Heart right ventricle (tissue), 16 donors: Measurements from ENCODE around the gene MEIOB. TPM values are rescaled to one million over a fixed set of nuclear protein-coding genes. Genes with fewer than 3 reads are reported as not detected.

Experiments used
- ATAC-seq, 8 donors: fragments of 200-7000 bp; cut with Tn5 transposase; one replicate each; pipeline ENCODE4 v1.9.1; 2020; ENCODE audit warnings: mild to moderate bottlenecking in 8 of 8, moderate library complexity in 8 of 8, moderate number of reproducible peaks in 1 of 8
- DNase-seq, 2 donors: peaks; one replicate each; pipeline ENCODE4 v3.0.0-alpha.2; 2020
- H3K27ac ChIP-seq, 10 donors: fragments of 200-600 bp; sonication (generic) in 2 of 10; one replicate each; pipeline versions ENCODE4 v1.5.0 to v1.8.0; 2020 to 2022; ENCODE audit warnings: mild to moderate bottlenecking in 3 of 10
- H3K27me3 ChIP-seq, 7 donors: fragments of 200-600 bp; one replicate each; pipeline ENCODE4 v1.8.0; 2021 to 2022; ENCODE audit warnings: mild to moderate bottlenecking in 2 of 7
- H3K36me3 ChIP-seq, 9 donors: fragments of 200-600 bp; sonication (generic) in 1 of 9; one replicate each; pipeline versions ENCODE4 v1.5.0 to v1.8.0; 2020 to 2022; ENCODE audit warnings: mild to moderate bottlenecking in 2 of 9
- H3K4me1 ChIP-seq, 9 donors: fragments of 200-600 bp; sonication (generic) in 1 of 9; one replicate each; pipeline versions ENCODE4 v1.5.0 to v1.8.0; 2020 to 2022; ENCODE audit warnings: mild to moderate bottlenecking in 4 of 9
- H3K4me3 ChIP-seq, 10 donors: fragments of 200-600 bp; sonication (generic) in 2 of 10; one replicate each; pipeline versions ENCODE4 v1.5.0 to v1.8.0; 2020 to 2022; ENCODE audit warnings: mild to moderate bottlenecking in 7 of 10, moderate library complexity in 2 of 10
- H3K9me3 ChIP-seq, 11 donors: fragments of 200-600 bp in 10 of 11; sonication (generic) in 2 of 11; one replicate each; pipeline versions ENCODE4 v1.5.0 to v1.8.0; 2013 to 2022; ENCODE audit warnings: mild to moderate bottlenecking in 2 of 11, control low read depth in 1 of 11, moderate library complexity in 1 of 11
- WGBS, 2 donors: extraction: QIAGEN DNeasy Blood & Tissue Kit; methylation state at CpG; one replicate each; pipeline ENCODE4 v1.1.7; 2013; ENCODE audit warnings: inconsistent platforms in 1 of 2; 5-methylcytosine and 5-hydroxymethylcytosine counted together
- intact Hi-C, 10 donors: fragments of 100-400 bp; cut with DNase I; formaldehyde crosslinking; loops; one replicate each; pipeline versions ENCODE4 v1.11.1 to v1.14.2; 2022
- polyA plus RNA-seq, 2 donors: library from polyadenylated mRNA; stranded (reverse); fragments of 200-250 nt; gene quantifications; one replicate each; pipeline ENCODE4 v1.2.3, GENCODE V29; 2013
- total RNA-seq, 10 donors: library from RNA; stranded (reverse); fragmentation: NEBNext Ultra II Directional in 3 of 10; extraction: Animal tissue kit (Norgen Biotek cat#: 25700) in 3 of 10; gene quantifications; one replicate each; pipeline versions ENCODE4 v1.2.1 to v1.2.4, GENCODE V29; 2021 to 2023
- TF ChIP-seq, protein P1 (sequence below), 9 donors: fragments of 200-600 bp; sonication (generic) in 2 of 9; IDR thresholded peaks; one replicate each; pipeline versions ENCODE4 v1.5.0 to v1.8.0; 2021 to 2022; ENCODE audit warnings: antibody characterized with exemption in 9 of 9, mild to moderate bottlenecking in 5 of 9, moderate library complexity in 1 of 9
- donor health status: Arrhythmogenic right ventricular cardiomyopathy.
- donor health status: ischemic (EF 13 %, LVEDD 7.1; RV severe dilation, severe dysfunction).
- donor health status: healthy with polysubstance abuse.
- donor health status: DM: no; HTN: yes; CAD: no.
- donor health status: DM: no; HTN: no; CAD: no.
- donor health status: ischemic (EF 25% LVEDD 6.9; RV normal size, moderate dysfunction).
- donor health status: ischemic (EF 25% LVEDD 5.7; RV mildly dilated, moderate dysfunction).
- donor health status: healthy.
- donor health status: DM: yes; HTN: yes; CAD: no.
- donor health status: Ischemic cardiomyopathy.
- donor health status: ischemic (EF 35%, LVEDD 5.7; RV mildly dilated, moderate dysfunction).
- donor health status: nonischemic (EF 11% LVEDD 7.7; RV severe dilation, severe dysfunction).
- donor health status: DM: yes; HTN: yes; CAD: no.
- donor health status: PGD.
- donor health status: ischemic (EF 29% LVEDD 5.4; RV normal size, mild dysfunction).
- donor health status: nonischemic (EF 23%, LVEDD 6.1; RV moderate dilation, normal function).

MEIOB gene
- total and polyA plus RNA-seq, 12 donors: not detected

DNA sequence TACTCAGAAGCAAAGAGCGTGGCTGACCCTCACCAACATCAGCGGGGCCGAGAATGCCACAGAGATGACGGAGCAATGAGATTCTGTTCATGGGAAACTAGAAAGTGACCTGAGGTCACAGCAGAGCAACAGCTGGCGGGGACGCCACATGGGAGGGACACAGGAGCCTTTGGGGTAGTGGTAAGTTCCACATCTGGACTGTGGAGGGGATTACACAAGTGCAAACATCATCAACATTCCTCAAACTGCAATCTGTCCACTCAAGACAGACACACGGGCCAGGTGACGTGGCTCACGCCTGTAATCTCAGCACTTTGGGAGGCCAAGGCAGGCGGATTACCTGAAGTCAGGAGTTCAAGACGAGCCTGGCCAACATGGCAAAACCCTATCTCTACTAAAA, 56.5 kb downstream of the MEIOB start:
- TF ChIP-seq, protein P1, sequence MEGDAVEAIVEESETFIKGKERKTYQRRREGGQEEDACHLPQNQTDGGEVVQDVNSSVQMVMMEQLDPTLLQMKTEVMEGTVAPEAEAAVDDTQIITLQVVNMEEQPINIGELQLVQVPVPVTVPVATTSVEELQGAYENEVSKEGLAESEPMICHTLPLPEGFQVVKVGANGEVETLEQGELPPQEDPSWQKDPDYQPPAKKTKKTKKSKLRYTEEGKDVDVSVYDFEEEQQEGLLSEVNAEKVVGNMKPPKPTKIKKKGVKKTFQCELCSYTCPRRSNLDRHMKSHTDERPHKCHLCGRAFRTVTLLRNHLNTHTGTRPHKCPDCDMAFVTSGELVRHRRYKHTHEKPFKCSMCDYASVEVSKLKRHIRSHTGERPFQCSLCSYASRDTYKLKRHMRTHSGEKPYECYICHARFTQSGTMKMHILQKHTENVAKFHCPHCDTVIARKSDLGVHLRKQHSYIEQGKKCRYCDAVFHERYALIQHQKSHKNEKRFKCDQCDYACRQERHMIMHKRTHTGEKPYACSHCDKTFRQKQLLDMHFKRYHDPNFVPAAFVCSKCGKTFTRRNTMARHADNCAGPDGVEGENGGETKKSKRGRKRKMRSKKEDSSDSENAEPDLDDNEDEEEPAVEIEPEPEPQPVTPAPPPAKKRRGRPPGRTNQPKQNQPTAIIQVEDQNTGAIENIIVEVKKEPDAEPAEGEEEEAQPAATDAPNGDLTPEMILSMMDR (IDR thresholded peaks at IDR 0.05): no peak
- 87 to 93% methylated on average over 11 of the region's 11 CpGs for WGBS, 2 donors
- no peaks in the 10 kb centered on the region for H3K4me1 ChIP-seq
- H3K36me3 ChIP-seq: peaks cover 0 to 79% (median 22%) of the 10 kb centered on the region in 9 donors
- DNase-seq: no peak
- ATAC-seq: peak in 1 of 8 donors; percentile 47
- no peak overlapping the region for H3K27ac ChIP-seq
- no peaks in the 10 kb centered on the region for H3K27me3 ChIP-seq
- intact Hi-C loops: no loop called here
- no peak overlapping the region for H3K4me3 ChIP-seq
- no peaks in the 10 kb centered on the region for H3K9me3 ChIP-seq

- DNase-seq: peak; percentile 62 to 72
- ATAC-seq: peak; percentile 46 to 90 (median 86)
- intact Hi-C loops: no loop called here
- Histone ChIP-seq H3K9me3 (no peaks in the 10 kb centered on the region), H3K27me3 (no peaks in the 10 kb centered on the region), H3K27ac (no peak overlapping the region), H3K4me1 (no peaks in the 10 kb centered on the region), H3K4me3 (no peak overlapping the region), H3K36me3 (peaks cover 0 to 78% (median 20%) of the 10 kb centered on the region in 9 donors)
- 32 to 34% methylated on average over 17 of the region's 17 CpGs for WGBS, 2 donors
- TF ChIP-seq, protein P1 (IDR thresholded peaks at IDR 0.05): peak in 7 of 9 donors; percentile 19 to 59 (median 47)
Measured at GRCh38 chr16:1812732-1813163, 59.2 kb downstream of the MEIOB start.

DNA sequence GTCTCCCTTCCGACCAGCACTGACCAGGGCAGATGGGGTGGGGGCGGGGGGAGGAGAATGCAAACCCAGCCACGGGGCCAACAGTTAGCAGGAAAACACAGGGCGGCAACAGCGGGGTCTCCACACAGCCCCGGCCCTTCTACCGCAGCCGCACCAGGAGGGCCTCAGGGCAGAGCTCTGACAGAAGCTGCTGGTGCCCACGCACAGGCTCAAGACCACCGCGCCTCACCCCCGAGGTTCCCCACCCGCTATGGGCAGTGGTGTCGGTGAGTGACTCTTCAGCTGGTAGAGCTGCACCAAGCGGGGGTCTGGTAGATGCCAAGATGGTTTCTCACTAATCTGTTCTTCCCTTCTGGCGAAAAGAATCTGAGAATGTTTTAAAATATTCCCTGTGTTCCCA, 61.4 kb downstream of the MEIOB start:
- Histone ChIP-seq H3K27ac (no peak overlapping the region), H3K36me3 (peaks cover 0 to 77% (median 16%) of the 10 kb centered on the region in 9 donors), H3K4me1 (no peaks in the 10 kb centered on the region), H3K27me3 (no peaks in the 10 kb centered on the region), H3K4me3 (no peak overlapping the region), H3K9me3 (peaks cover 0 to 4% (median 0%) of the 10 kb centered on the region in 11 donors)
- WGBS, 2 donors: 96 to 98% methylated on average over 16 of the region's 16 CpGs
- no peak for ATAC-seq
- DNase-seq: no peak
- intact Hi-C loops: no loop called here
- TF ChIP-seq, protein P1 (IDR thresholded peaks at IDR 0.05): no peak

DNA sequence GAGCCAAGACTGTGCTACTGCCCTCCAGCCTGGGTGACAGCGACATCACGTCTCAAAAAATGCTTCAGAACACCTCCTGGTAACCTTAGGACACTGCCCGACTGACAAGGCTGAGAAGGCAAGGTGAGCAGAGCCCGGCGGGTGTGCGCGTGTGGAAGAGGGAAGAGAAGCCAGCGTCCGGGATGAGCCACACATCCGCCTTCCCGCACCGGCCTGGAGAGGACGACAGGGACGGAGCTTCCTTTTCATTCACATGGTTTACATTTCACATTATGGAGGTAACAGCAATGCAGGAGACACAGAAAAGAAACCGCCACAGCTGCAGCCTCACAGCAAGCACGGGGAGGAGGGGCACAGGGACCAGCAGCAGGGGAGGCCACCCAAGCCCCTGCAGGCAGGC, 61.9 kb downstream of the MEIOB start:
- Histone ChIP-seq H3K9me3 (peaks cover 0 to 4% (median 0%) of the 10 kb centered on the region in 11 donors), H3K36me3 (peaks cover 0 to 80% (median 18%) of the 10 kb centered on the region in 9 donors), H3K27ac (no peak overlapping the region), H3K27me3 (no peaks in the 10 kb centered on the region), H3K4me1 (no peaks in the 10 kb centered on the region), H3K4me3 (no peak overlapping the region)
- TF ChIP-seq, protein P1 (IDR thresholded peaks at IDR 0.05): no peak
- 96 to 97% methylated on average over 16 of the region's 16 CpGs for WGBS, 2 donors
- intact Hi-C loops: no loop called here
- DNase-seq (no peak), ATAC-seq (no peak)
